ENCODE results near the gene LCP2.

The LCP2 gene

DNA sequence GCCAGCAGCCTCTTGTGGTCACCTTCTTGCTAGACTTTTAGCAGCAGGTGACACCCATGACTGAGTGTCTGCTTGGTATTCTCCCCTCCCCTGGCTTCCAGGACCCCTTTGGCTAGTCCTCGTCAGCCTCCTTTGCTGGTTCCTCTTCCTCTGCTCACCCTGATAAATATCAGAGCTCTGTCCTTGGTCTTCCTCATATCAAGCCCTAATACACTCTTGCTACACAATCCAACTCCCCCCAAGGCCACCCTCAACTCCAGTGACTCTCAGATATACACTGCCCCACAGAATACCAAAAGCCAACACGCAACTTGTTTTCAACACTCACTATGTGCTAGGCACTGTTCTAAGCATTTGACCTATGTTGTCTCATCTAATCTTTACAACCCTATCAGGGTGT, 30.3 kb upstream of the LCP2 start:
- H3K27ac ChIP-seq (ENCODE audit: low read length) = no peak overlapping the region
- no peaks in the 10 kb centered on the region for H3K9me3 ChIP-seq (ENCODE audit: insufficient read depth, low read length)
- no peak for TF ChIP-seq EZH2phosphoT487 (IDR thresholded peaks at IDR 0.05; ENCODE audit: low read depth)
- TF ChIP-seq, protein P1, sequence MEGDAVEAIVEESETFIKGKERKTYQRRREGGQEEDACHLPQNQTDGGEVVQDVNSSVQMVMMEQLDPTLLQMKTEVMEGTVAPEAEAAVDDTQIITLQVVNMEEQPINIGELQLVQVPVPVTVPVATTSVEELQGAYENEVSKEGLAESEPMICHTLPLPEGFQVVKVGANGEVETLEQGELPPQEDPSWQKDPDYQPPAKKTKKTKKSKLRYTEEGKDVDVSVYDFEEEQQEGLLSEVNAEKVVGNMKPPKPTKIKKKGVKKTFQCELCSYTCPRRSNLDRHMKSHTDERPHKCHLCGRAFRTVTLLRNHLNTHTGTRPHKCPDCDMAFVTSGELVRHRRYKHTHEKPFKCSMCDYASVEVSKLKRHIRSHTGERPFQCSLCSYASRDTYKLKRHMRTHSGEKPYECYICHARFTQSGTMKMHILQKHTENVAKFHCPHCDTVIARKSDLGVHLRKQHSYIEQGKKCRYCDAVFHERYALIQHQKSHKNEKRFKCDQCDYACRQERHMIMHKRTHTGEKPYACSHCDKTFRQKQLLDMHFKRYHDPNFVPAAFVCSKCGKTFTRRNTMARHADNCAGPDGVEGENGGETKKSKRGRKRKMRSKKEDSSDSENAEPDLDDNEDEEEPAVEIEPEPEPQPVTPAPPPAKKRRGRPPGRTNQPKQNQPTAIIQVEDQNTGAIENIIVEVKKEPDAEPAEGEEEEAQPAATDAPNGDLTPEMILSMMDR (IDR thresholded peaks at IDR 0.05; ENCODE audit: low read depth, low read length) = no peak
- no peak overlapping the region for H3K9ac ChIP-seq (ENCODE audit: low read length)
- H3K27me3 ChIP-seq (ENCODE audit: low read depth, low read length) = no peaks in the 10 kb centered on the region
- peaks cover 41% of the 10 kb centered on the region for H3K4me1 ChIP-seq (ENCODE audit: low read length)
- no peaks in the 10 kb centered on the region for H3K79me2 ChIP-seq (ENCODE audit: low read length)
- H4K20me1 ChIP-seq (ENCODE audit: insufficient read depth, low read length) = no peaks in the 10 kb centered on the region
- no peak overlapping the region for H3K4me2 ChIP-seq (ENCODE audit: low read length)
- H2AFZ ChIP-seq (ENCODE audit: low read depth, low read length) = no peak overlapping the region
- H3K36me3 ChIP-seq (replicated peaks; ENCODE audit: low read depth, low read length) = no peaks in the 10 kb centered on the region
- no peak overlapping the region for H3K4me3 ChIP-seq (ENCODE audit: low read length)

DNA sequence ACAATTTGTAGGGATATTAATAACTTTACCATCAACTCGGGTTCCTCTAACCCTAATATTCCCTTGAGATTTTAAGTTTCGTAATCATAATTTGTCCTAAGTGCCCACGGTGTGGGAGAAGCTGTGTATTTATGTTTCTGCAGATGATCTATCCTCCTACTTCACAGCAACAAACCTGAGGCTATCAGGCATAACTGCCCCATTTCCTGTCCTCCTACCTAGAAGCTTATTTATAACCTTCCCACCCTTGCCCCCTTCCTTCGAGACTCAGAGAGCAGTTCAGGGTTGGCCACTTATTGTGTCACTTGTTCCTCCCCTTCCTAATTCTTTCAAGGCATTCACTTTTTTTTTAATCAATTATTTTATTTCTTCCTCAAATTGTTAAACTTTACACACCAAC, 29.6 kb upstream of the LCP2 start:
- Histone ChIP-seq H3K27me3 (ENCODE audit: low read depth, low read length) (no peaks in the 10 kb centered on the region), H4K20me1 (ENCODE audit: insufficient read depth, low read length) (no peaks in the 10 kb centered on the region), H3K4me1 (ENCODE audit: low read length) (peaks cover 35% of the 10 kb centered on the region), H3K27ac (ENCODE audit: low read length) (no peak overlapping the region), H3K9me3 (ENCODE audit: insufficient read depth, low read length) (no peaks in the 10 kb centered on the region), H2AFZ (ENCODE audit: low read depth, low read length) (no peak overlapping the region), H3K79me2 (ENCODE audit: low read length) (no peaks in the 10 kb centered on the region), H3K36me3 (replicated peaks; ENCODE audit: low read depth, low read length) (no peaks in the 10 kb centered on the region), H3K9ac (ENCODE audit: low read length) (no peak overlapping the region), H3K4me3 (ENCODE audit: low read length) (no peak overlapping the region), H3K4me2 (ENCODE audit: low read length) (peak overlapping the region; percentile 9; the same call in 1 of the 2 replicates)
- TF ChIP-seq, protein P1 (IDR thresholded peaks at IDR 0.05; ENCODE audit: low read depth, low read length) = no peak
- TF ChIP-seq EZH2phosphoT487 (IDR thresholded peaks at IDR 0.05; ENCODE audit: low read depth) = no peak

DNA sequence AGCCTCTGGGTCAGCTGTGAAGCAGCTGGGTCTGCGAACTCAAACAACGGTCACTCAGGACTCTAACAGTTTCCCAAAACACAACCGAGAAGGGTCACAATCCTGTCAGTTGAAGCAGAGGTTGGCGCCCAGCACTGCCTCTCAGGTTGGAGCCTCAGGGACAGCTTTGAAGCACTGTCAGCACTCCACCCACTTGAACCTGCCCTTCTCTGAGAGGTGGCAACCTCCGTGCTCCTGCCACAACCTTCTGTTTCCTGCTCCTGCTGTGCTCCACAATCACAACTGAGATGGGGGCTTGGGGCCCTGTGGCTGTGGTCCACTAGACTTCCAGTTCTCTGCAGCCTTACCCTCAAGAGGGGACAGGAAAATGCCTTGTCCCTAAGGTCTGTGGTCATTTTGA, 21.7 kb upstream of the LCP2 start:
- H2AFZ ChIP-seq (ENCODE audit: low read depth, low read length) = no peak overlapping the region
- H3K4me2 ChIP-seq (ENCODE audit: low read length) = no peak overlapping the region
- no peak for TF ChIP-seq EZH2phosphoT487 (IDR thresholded peaks at IDR 0.05; ENCODE audit: low read depth)
- TF ChIP-seq, protein P1 (IDR thresholded peaks at IDR 0.05; ENCODE audit: low read depth, low read length) = no peak

DNA sequence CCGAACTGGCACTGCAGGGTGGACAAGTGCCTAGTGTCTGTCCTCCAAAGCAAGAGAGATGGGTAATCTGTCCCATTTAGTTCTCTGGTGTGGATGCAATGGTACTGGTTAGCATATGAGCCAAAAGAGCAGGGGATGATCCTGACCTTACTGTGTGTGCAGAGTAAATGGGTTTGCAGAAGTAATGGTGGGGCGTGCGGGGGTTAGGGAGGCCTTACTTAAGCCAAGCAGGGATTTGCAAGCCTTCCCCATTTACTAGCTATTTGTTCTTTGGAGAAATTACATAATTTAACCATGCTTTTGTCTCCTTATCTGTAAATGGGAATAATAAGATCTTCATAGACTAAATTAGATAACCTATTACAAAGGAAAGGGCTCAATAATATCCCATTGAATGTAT, 19.9 kb upstream of the LCP2 start:
- Histone ChIP-seq H3K27me3 (ENCODE audit: low read depth, low read length) (peaks cover 22% of the 10 kb centered on the region), H3K4me3 (ENCODE audit: low read length) (no peak overlapping the region), H3K9ac (ENCODE audit: low read length) (no peak overlapping the region), H3K36me3 (replicated peaks; ENCODE audit: low read depth, low read length) (no peaks in the 10 kb centered on the region), H3K27ac (ENCODE audit: low read length) (no peak overlapping the region), H4K20me1 (ENCODE audit: insufficient read depth, low read length) (no peaks in the 10 kb centered on the region), H2AFZ (ENCODE audit: low read depth, low read length) (no peak overlapping the region), H3K9me3 (ENCODE audit: insufficient read depth, low read length) (no peaks in the 10 kb centered on the region), H3K4me2 (ENCODE audit: low read length) (no peak overlapping the region), H3K79me2 (ENCODE audit: low read length) (no peaks in the 10 kb centered on the region), H3K4me1 (ENCODE audit: low read length) (no peaks in the 10 kb centered on the region)
- TF ChIP-seq EZH2phosphoT487 (IDR thresholded peaks at IDR 0.05; ENCODE audit: low read depth) = no peak
- TF ChIP-seq, protein P1 (IDR thresholded peaks at IDR 0.05; ENCODE audit: low read depth, low read length) = no peak

More for the DNA sequence above, 21.7 kb upstream of the LCP2 start:
- no peak overlapping the region for H3K9ac ChIP-seq (ENCODE audit: low read length)
- H3K4me1 ChIP-seq (ENCODE audit: low read length) = no peaks in the 10 kb centered on the region
- H4K20me1 ChIP-seq (ENCODE audit: insufficient read depth, low read length) = no peaks in the 10 kb centered on the region
- peaks cover 19% of the 10 kb centered on the region; the same call in 1 of the 2 replicates for H3K27me3 ChIP-seq (ENCODE audit: low read depth, low read length)
- no peaks in the 10 kb centered on the region for H3K79me2 ChIP-seq (ENCODE audit: low read length)
- no peaks in the 10 kb centered on the region for H3K9me3 ChIP-seq (ENCODE audit: insufficient read depth, low read length)
- H3K36me3 ChIP-seq (replicated peaks; ENCODE audit: low read depth, low read length) = no peaks in the 10 kb centered on the region
- no peak overlapping the region for H3K4me3 ChIP-seq (ENCODE audit: low read length)
- H3K27ac ChIP-seq (ENCODE audit: low read length) = no peak overlapping the region
